Measurements from ENCODE around the gene NCBP3. TPM values are rescaled to one million over a fixed set of nuclear protein-coding genes. Genes with fewer than 3 reads are reported as not detected.

The NCBP3 gene
- total and polyA plus RNA-seq, 5 experiments from 2014 or later = 9.3 to 52.0 (median 15.5) TPM

- H3K36me3 Mint-ChIP-seq = peaks cover 0 to 12% (median 2%) of the 10 kb centered on the region in 3 donors
- peak overlapping the region in 2 of 10 donors; percentile 59 to 69 for H3K27ac Mint-ChIP-seq
- H3K4me3 Mint-ChIP-seq = no peak overlapping the region
Measured at GRCh38 chr17:3802461-3803307, 43.4 kb downstream of the NCBP3 start.

DNA sequence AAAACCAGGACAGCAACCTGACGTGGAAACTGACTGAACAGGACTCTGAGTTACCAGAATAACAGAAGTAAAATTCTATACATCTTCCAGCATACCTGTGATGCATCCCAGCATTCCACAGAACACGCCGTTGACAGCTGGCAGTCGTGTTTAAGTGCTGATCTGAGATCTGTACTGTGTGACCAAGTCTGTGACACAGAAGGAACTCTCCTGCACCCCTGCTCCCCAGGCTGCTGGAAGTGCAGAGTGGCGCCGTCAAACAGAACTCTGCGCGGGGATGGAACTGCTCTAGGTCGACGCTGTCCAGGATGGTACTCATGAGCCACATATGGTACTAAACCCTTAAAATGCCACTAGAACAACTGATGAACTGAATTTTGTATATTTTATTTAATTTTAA, 44.3 kb downstream of the NCBP3 start:
- H3K9me3 Mint-ChIP-seq = no peaks in the 10 kb centered on the region
- peak overlapping the region in 1 of 10 donors; percentile 48 for H3K27ac Mint-ChIP-seq
- no peak for ATAC-seq
- H3K4me1 Mint-ChIP-seq = peaks cover 8 to 44% (median 16%) of the 10 kb centered on the region in 4 donors
- no peak overlapping the region for H3K4me3 Mint-ChIP-seq
- no peak for DNase-seq
- POLR2A ChIA-PET = no interaction called here
- H3K27me3 Mint-ChIP-seq = no peaks in the 10 kb centered on the region
- peaks cover 0 to 3% (median 0%) of the 10 kb centered on the region in 3 donors for H3K36me3 Mint-ChIP-seq

More at GRCh38 chr17:3802461-3803307, 43.4 kb downstream of the NCBP3 start:
- DNase-seq = no peak
- Mint-ChIP-seq H3K4me1 (peaks cover 6 to 41% (median 11%) of the 10 kb centered on the region in 4 donors), H3K9me3 (no peaks in the 10 kb centered on the region), H3K27me3 (no peaks in the 10 kb centered on the region)
- no peak for ATAC-seq
- POLR2A ChIA-PET = no interaction called here

- no peak for DNase-seq
- peaks cover 0 to 2% (median 0%) of the 10 kb centered on the region in 3 donors for H3K36me3 Mint-ChIP-seq
- H3K4me3 Mint-ChIP-seq = no peak overlapping the region
- POLR2A ChIA-PET = no interaction called here
- no peak for ATAC-seq
- peak overlapping the region in 2 of 10 donors; percentile 43 to 63 for H3K27ac Mint-ChIP-seq
- no peaks in the 10 kb centered on the region for H3K9me3 Mint-ChIP-seq
- peaks cover 12 to 49% (median 21%) of the 10 kb centered on the region in 4 donors for H3K4me1 Mint-ChIP-seq
- H3K27me3 Mint-ChIP-seq = no peaks in the 10 kb centered on the region
Measured at GRCh38 chr17:3801347-3801746, 44.7 kb downstream of the NCBP3 start.

- POLR2A ChIA-PET = no interaction called here
- peak within 1 kb of the TSS in 2 of 10 donors; percentile 34 to 47 for H3K4me3 Mint-ChIP-seq
- ATAC-seq = no peak
Measured at GRCh38 chr17:3800362-3801271, 45.4 kb downstream of the NCBP3 start, which contains the start of gene ITGAE. Gene ITGAE (minus strand): TSS chr17:3801188. CDS start chr17:3801144, 44 bp downstream.

GRCh38 chr17:3799181-3799945, 46.7 kb downstream of the NCBP3 start:
- DNase-seq (no peak), ATAC-seq (no peak)
- no peak overlapping the region for H3K4me3 Mint-ChIP-seq
- H3K27me3 Mint-ChIP-seq = no peaks in the 10 kb centered on the region
- H3K4me1 Mint-ChIP-seq = peaks cover 19 to 65% (median 35%) of the 10 kb centered on the region in 4 donors
- POLR2A ChIA-PET = no interaction called here
- no peaks in the 10 kb centered on the region for H3K9me3 Mint-ChIP-seq
- no peaks in the 10 kb centered on the region for H3K36me3 Mint-ChIP-seq
- peak overlapping the region in 3 of 10 donors; percentile 17 to 53 (median 44) for H3K27ac Mint-ChIP-seq

More at GRCh38 chr17:3800362-3801271, 45.4 kb downstream of the NCBP3 start, which contains the start of gene ITGAE:
- peak within 1 kb of the TSS in 7 of 10 donors; percentile 26 to 73 (median 60) for H3K27ac Mint-ChIP-seq
- peaks cover 0 to 2% (median 0%) of the 10 kb centered on the region in 3 donors for H3K36me3 Mint-ChIP-seq
- H3K9me3 Mint-ChIP-seq = no peaks in the 10 kb centered on the region
- no peak for DNase-seq
- peaks cover 14 to 56% (median 27%) of the 10 kb centered on the region in 4 donors for H3K4me1 Mint-ChIP-seq
- H3K27me3 Mint-ChIP-seq = no peaks in the 10 kb centered on the region

- DNase-seq (no peak), ATAC-seq (no peak)
- peak overlapping the region in 1 of 10 donors; percentile 39 for H3K4me3 Mint-ChIP-seq
- no peaks in the 10 kb centered on the region for H3K36me3 Mint-ChIP-seq
- H3K27ac Mint-ChIP-seq = peak overlapping the region in 7 of 10 donors; percentile 3 to 79 (median 33)
- peaks cover 19 to 62% (median 34%) of the 10 kb centered on the region in 4 donors for H3K4me1 Mint-ChIP-seq
- POLR2A ChIA-PET = no interaction called here
- no peaks in the 10 kb centered on the region for H3K27me3 Mint-ChIP-seq
- no peaks in the 10 kb centered on the region for H3K9me3 Mint-ChIP-seq
Measured at GRCh38 chr17:3798273-3799180, 47.5 kb downstream of the NCBP3 start.

DNA sequence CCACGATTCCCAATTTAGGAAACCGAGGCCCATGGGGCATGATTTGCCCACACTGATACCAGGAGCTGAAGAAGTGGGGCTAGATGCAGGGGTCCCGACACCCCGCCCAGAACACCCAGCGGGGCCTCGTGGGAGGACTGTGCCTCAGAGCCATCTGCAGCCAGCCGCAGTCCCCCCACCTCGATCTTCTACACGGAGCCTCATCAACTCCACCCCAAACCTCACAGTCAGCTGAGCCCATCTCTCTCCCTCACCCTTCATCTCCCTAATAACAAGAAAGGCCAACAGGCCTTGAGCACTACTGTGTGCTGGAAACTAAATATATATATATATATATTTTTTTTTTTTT, 49.2 kb downstream of the NCBP3 start:
- H3K27me3 Mint-ChIP-seq = no peaks in the 10 kb centered on the region
- no peaks in the 10 kb centered on the region for H3K36me3 Mint-ChIP-seq
- H3K9me3 Mint-ChIP-seq = no peaks in the 10 kb centered on the region
- peak overlapping the region; percentile 9 to 75 (median 64) for H3K4me3 Mint-ChIP-seq
- POLR2A ChIA-PET = interaction anchor here (0.7 to 1.0 kb wide), 2 partner anchors 45 to 59 kb away, joined by 3 to 4 read pairs; no protein-coding TSS in a partner anchor
- peaks cover 15 to 54% (median 32%) of the 10 kb centered on the region in 4 donors for H3K4me1 Mint-ChIP-seq
- H3K27ac Mint-ChIP-seq = peak overlapping the region in 9 of 10 donors; percentile 3 to 95 (median 77)
- DNase-seq (peak in 1 of 10 donors; percentile 20), ATAC-seq (peak; percentile 10 to 16)

DNA sequence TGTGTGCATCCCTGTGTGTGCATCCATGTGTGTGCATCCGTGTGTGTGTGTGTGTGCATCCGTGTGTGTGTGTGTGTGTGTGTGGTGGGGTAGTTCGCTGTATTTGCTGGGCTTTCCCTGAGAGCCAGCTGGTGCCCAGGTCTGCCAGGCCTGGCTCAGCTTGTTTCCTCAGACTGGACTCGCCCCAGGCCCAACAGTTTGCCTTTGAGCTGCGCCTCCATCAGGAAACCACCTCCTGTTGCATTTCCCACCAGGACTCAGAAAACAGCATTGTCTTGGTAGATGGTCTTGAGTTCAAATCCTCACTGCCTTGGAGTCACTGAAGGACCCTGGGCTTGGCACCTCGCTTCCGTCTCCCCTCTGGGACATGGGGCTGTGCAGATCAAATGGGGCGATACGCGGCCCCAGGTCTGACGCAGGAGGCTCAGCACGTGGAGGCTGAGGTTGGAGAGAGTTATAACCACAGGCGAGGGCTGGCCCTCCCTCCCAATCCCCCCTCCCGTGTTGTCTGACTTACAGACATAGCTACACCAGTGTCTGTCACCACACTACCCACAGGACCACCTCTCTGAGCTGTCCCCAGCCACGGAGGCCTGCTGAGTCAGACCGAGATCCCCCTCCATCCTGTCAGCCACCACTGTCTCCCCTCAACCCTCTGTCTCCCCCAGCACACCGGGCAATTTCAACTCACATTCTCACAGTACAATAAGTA, 49.8 kb downstream of the NCBP3 start:
- POLR2A ChIA-PET = interaction anchor here (0.7 to 1.0 kb wide), 2 partner anchors 45 to 59 kb away, joined by 3 to 4 read pairs; no protein-coding TSS in a partner anchor
- no peaks in the 10 kb centered on the region for H3K27me3 Mint-ChIP-seq
- peak; percentile 77 to 90 for ATAC-seq
- DNase-seq = peak in 9 of 10 donors; percentile 41 to 77 (median 63)
- no peaks in the 10 kb centered on the region for H3K9me3 Mint-ChIP-seq
- H3K4me3 Mint-ChIP-seq = peak overlapping the region; percentile 9 to 75 (median 64)
- H3K36me3 Mint-ChIP-seq = no peaks in the 10 kb centered on the region
- H3K27ac Mint-ChIP-seq = peak overlapping the region in 9 of 10 donors; percentile 3 to 95 (median 79)
- peaks cover 15 to 59% (median 32%) of the 10 kb centered on the region in 4 donors for H3K4me1 Mint-ChIP-seq

GRCh38 chr17:3795390-3796102, 50.5 kb downstream of the NCBP3 start:
- DNase-seq (peak in 1 of 10 donors; percentile 33), ATAC-seq (peak in 1 of 2 donors; percentile 49)
- peaks cover 15 to 59% (median 35%) of the 10 kb centered on the region in 4 donors for H3K4me1 Mint-ChIP-seq
- no peaks in the 10 kb centered on the region for H3K27me3 Mint-ChIP-seq
- POLR2A ChIA-PET = no interaction called here
- H3K27ac Mint-ChIP-seq = peak overlapping the region; percentile 14 to 95 (median 82)
- H3K4me3 Mint-ChIP-seq = peak overlapping the region; percentile 49 to 76 (median 60)
- H3K9me3 Mint-ChIP-seq = no peaks in the 10 kb centered on the region
- no peaks in the 10 kb centered on the region for H3K36me3 Mint-ChIP-seq

Measured in naive thymus-derived CD8-positive, alpha-beta T cell (primary cell).